Natural killer cell (primary cell): ENCODE data around the gene FLT1. TPM values are rescaled to one million over a fixed set of nuclear protein-coding genes. Genes with fewer than 3 reads are reported as not detected.

Experiments
- ATAC-seq, 3 donors: fragments of 150-1000 bp in 2 of 3; fragments of 200-7000 bp in 1 of 3; cut with Tn5 transposase; 1 replicate in 1 of 3; 2 replicates in 2 of 3; pipeline ENCODE4 v1.10.0; 2021; ENCODE audit warnings: mild to moderate bottlenecking in 2 of 3, moderate library complexity in 2 of 3
- DNase-seq, 2 donors: peaks; one replicate each; pipeline versions ENCODE4 v3.0.0 to v3.0.0-alpha.2; 2013 to 2021; ENCODE audit warnings: mixed read lengths in 1 of 2
- H3K27ac ChIP-seq: one replicate; pipeline ENCODE4 v1.5.1; 2013; ENCODE audit warnings: mild to moderate bottlenecking, low read length
- H3K27me3 ChIP-seq: one replicate; pipeline ENCODE4 v1.6.1; 2013; ENCODE audit warnings: low read length; ENCODE audit not compliant: control insufficient read depth, insufficient read depth
- H3K36me3 ChIP-seq: one replicate; pipeline ENCODE4 v1.6.1; 2013; ENCODE audit warnings: low read length; ENCODE audit not compliant: control insufficient read depth, insufficient read depth
- H3K4me1 ChIP-seq: one replicate; pipeline ENCODE4 v1.6.1; 2013; ENCODE audit warnings: low read length; ENCODE audit not compliant: control insufficient read depth, insufficient read depth
- H3K4me3 ChIP-seq: one replicate; pipeline ENCODE4 v1.5.1; 2013; ENCODE audit warnings: low read length
- H3K9me3 ChIP-seq: one replicate; pipeline ENCODE4 v1.6.1; 2013; ENCODE audit warnings: low read length; ENCODE audit not compliant: control insufficient read depth, insufficient read depth
- H3K27ac Mint-ChIP-seq, 2 donors: one replicate each; pipeline ENCODE4 v1.8.0; 2022; ENCODE audit warnings: mild to moderate bottlenecking in 2 of 2, mixed read lengths in 2 of 2, moderate library complexity in 1 of 2
- H3K27me3 Mint-ChIP-seq, 2 donors: one replicate each; pipeline ENCODE4 v1.8.0; 2022; ENCODE audit warnings: low read depth in 2 of 2, mixed read lengths in 2 of 2
- H3K36me3 Mint-ChIP-seq: one replicate; pipeline ENCODE4 v1.8.0; 2022; ENCODE audit warnings: mixed read lengths
- H3K4me1 Mint-ChIP-seq, 2 donors: one replicate each; pipeline ENCODE4 v1.8.0; 2022; ENCODE audit warnings: mixed read lengths in 2 of 2
- H3K4me3 Mint-ChIP-seq: one replicate; pipeline ENCODE4 v1.8.0; 2022; ENCODE audit warnings: mild to moderate bottlenecking, moderate library complexity, mixed read lengths
- H3K9me3 Mint-ChIP-seq, 2 donors: one replicate each; pipeline ENCODE4 v1.8.0; 2022; ENCODE audit warnings: mixed read lengths in 2 of 2
- WGBS: methylation state at CpG from one replicate; pipeline ENCODE4 v1.1.7; 2013; ENCODE audit warnings: missing lambda C conversion rate; ENCODE audit not compliant: insufficient coverage; 5-methylcytosine and 5-hydroxymethylcytosine counted together
- intact Hi-C: fragments of 100-400 bp; cut with micrococcal nuclease; formaldehyde crosslinking; loops from one replicate; pipeline ENCODE4 v1.14.2; 2022
- total RNA-seq, 4 donors: library from RNA; stranded (reverse); fragments of 120-200 nt in 1 of 4; gene quantifications; one replicate each; pipeline versions ENCODE4 v1.2.3 to v1.2.4, GENCODE V29; 2013 to 2022
- TF ChIP-seq, protein P1 (sequence below): fragments of 200-600 bp; IDR thresholded peaks from one replicate; pipeline ENCODE4 v1.8.0; 2022; ENCODE audit warnings: antibody characterized with exemption

FLT1 gene
- total RNA-seq, 3 donors from 2014 or later (not counting 1 experiment from before 2014, with no cell fraction given): 0.05 to 0.43 (median 0.07) TPM

DNA sequence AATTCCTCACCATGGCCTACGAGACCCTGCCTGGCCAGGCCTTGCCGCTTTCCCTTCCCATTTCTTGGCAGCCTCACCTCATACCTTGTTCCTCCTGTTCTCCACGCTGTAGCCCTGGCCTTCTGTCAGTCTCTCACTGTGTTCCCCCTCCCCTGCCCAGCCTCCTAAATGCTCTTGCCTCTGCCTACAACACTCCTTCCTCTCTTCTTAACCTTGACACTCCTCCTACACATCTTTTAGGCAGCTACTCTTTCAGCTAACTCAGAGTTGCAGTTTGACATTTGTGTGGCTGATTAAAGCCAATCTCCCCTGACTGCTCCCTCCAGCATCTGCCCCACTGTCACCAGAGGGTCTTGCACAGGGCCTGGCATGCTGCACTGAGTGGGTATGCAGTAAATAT, 150.8 kb downstream of the FLT1 start:
- no peaks in the 10 kb centered on the region for H3K4me1 ChIP-seq
- no peaks in the 10 kb centered on the region for H3K27me3 ChIP-seq
- H3K27ac ChIP-seq: no peak overlapping the region
- DNase-seq (no peak), ATAC-seq (no peak)
- H3K9me3 ChIP-seq: no peaks in the 10 kb centered on the region
- Mint-ChIP-seq H3K9me3 (no peaks in the 10 kb centered on the region), H3K4me3 (no peak overlapping the region), H3K36me3 (no peaks in the 10 kb centered on the region), H3K27me3 (peaks cover 15 to 34% of the 10 kb centered on the region in 2 donors), H3K27ac (no peak overlapping the region), H3K4me1 (peaks cover 9% of the 10 kb centered on the region in 2 donors)
- 90% methylated on average over 3 of the region's 3 CpGs for WGBS
- intact Hi-C loops: no loop called here
- TF ChIP-seq, protein P1, sequence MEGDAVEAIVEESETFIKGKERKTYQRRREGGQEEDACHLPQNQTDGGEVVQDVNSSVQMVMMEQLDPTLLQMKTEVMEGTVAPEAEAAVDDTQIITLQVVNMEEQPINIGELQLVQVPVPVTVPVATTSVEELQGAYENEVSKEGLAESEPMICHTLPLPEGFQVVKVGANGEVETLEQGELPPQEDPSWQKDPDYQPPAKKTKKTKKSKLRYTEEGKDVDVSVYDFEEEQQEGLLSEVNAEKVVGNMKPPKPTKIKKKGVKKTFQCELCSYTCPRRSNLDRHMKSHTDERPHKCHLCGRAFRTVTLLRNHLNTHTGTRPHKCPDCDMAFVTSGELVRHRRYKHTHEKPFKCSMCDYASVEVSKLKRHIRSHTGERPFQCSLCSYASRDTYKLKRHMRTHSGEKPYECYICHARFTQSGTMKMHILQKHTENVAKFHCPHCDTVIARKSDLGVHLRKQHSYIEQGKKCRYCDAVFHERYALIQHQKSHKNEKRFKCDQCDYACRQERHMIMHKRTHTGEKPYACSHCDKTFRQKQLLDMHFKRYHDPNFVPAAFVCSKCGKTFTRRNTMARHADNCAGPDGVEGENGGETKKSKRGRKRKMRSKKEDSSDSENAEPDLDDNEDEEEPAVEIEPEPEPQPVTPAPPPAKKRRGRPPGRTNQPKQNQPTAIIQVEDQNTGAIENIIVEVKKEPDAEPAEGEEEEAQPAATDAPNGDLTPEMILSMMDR: no peak
- no peak overlapping the region for H3K4me3 ChIP-seq
- H3K36me3 ChIP-seq: no peaks in the 10 kb centered on the region

DNA sequence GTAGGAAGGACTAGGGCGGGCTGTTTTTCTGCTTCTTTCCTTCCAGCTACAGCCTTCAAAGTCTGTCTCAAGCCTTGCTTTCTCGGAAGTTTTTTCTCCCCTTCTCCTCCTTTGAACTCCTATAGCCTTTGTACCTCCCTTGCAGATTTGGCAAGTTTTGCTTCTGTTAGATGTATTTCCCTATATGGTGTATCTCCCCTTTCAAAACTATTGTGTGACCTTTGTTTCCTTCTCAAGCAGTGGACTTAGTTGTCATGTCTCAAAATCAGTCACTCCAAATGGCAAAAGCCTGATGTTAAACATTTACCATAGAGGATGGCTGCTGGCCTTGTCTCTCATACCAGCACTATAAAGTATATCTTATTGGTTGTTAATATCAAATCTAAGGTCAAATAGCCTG, 152.7 kb downstream of the FLT1 start:
- Histone ChIP-seq H3K27ac (no peak overlapping the region), H3K4me1 (no peaks in the 10 kb centered on the region), H3K9me3 (no peaks in the 10 kb centered on the region), H3K27me3 (no peaks in the 10 kb centered on the region), H3K36me3 (no peaks in the 10 kb centered on the region), H3K4me3 (no peak overlapping the region)
- H3K9me3 Mint-ChIP-seq: no peaks in the 10 kb centered on the region
- no peaks in the 10 kb centered on the region for H3K36me3 Mint-ChIP-seq
- H3K4me1 Mint-ChIP-seq: no peaks in the 10 kb centered on the region
- no peak for DNase-seq
- no peak for ATAC-seq
- no peak overlapping the region for H3K27ac Mint-ChIP-seq
- H3K27me3 Mint-ChIP-seq: peaks cover 17 to 44% of the 10 kb centered on the region in 2 donors
- no peak overlapping the region for H3K4me3 Mint-ChIP-seq
- TF ChIP-seq, protein P1: no peak
- intact Hi-C loops: no loop called here
- 95% methylated on average over 2 of the region's 2 CpGs for WGBS

DNA sequence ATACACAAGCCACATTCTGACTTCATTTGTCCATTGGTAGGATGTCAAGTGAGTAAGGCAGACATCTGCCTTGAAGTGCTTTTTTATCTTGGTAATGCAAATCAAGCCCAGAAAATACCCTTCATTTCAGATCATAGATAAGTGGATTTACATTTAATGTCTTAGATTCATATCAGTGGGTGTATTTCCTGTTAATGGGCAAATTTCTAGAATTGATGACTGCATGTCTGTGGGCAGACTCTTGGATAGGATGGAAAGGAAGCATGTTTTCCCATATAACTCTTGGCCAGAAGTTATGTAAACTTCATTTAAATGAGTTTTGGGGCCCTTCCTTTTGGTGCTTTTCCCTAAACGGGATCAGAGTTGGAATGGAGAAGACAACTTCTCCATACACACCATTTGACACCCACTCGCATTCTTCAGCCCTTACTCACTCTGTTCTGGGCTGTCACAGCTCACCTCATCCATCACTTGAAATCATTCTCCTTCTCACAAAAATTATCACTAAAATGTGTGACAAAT, 154.6 kb downstream of the FLT1 start:
- 92% methylated on average over 2 of the region's 2 CpGs for WGBS
- TF ChIP-seq, protein P1: no peak
- Histone ChIP-seq H3K36me3 (no peaks in the 10 kb centered on the region), H3K4me1 (no peaks in the 10 kb centered on the region), H3K9me3 (no peaks in the 10 kb centered on the region), H3K27ac (no peak overlapping the region), H3K4me3 (no peak overlapping the region), H3K27me3 (no peaks in the 10 kb centered on the region)
- ATAC-seq (no peak), DNase-seq (no peak)
- no peak overlapping the region for H3K4me3 Mint-ChIP-seq
- no peaks in the 10 kb centered on the region for H3K9me3 Mint-ChIP-seq
- H3K36me3 Mint-ChIP-seq: no peaks in the 10 kb centered on the region
- H3K27me3 Mint-ChIP-seq: peaks cover 15 to 39% of the 10 kb centered on the region in 2 donors
- no peaks in the 10 kb centered on the region for H3K4me1 Mint-ChIP-seq
- H3K27ac Mint-ChIP-seq: no peak overlapping the region
- intact Hi-C loops: no loop called here

GRCh38 chr13:28339419-28339818, 155.5 kb downstream of the FLT1 start:
- 86% methylated on average over 2 of the region's 2 CpGs for WGBS
- H3K27ac Mint-ChIP-seq: no peak overlapping the region
- no peak overlapping the region for H3K4me3 Mint-ChIP-seq

More at GRCh38 chr13:28339419-28339818, 155.5 kb downstream of the FLT1 start:
- H3K4me1 Mint-ChIP-seq: no peaks in the 10 kb centered on the region
- Histone ChIP-seq H3K4me3 (no peak overlapping the region), H3K27ac (no peak overlapping the region), H3K36me3 (no peaks in the 10 kb centered on the region), H3K4me1 (no peaks in the 10 kb centered on the region), H3K9me3 (no peaks in the 10 kb centered on the region), H3K27me3 (no peaks in the 10 kb centered on the region)
- DNase-seq (no peak), ATAC-seq (no peak)
- H3K27me3 Mint-ChIP-seq: peaks cover 14 to 43% of the 10 kb centered on the region in 2 donors
- H3K36me3 Mint-ChIP-seq: no peaks in the 10 kb centered on the region
- TF ChIP-seq, protein P1: no peak
- H3K9me3 Mint-ChIP-seq: no peaks in the 10 kb centered on the region
- intact Hi-C loops: no loop called here
